GM23338 (cell line): ENCODE data around the gene ANKS1B. TPM values are rescaled to one million over a fixed set of nuclear protein-coding genes. Genes with fewer than 3 reads are reported as not detected.

Experiments used
- ATAC-seq: fragments of 200-7000 bp; cut with Tn5 transposase; 3 replicates; pipeline ENCODE4 v1.9.1; 2020
- DNase-seq: peaks from one replicate; pipeline ENCODE4 v3.0.0-alpha.2; 2015; ENCODE audit warnings: low spot score
- H2AFZ ChIP-seq: fragments of 200-600 bp; sonication (generic); 2 replicates; pipeline ENCODE4 v1.8.0; 2016; ENCODE audit warnings: antibody characterized with exemption, mild to moderate bottlenecking, moderate library complexity
- H3F3A ChIP-seq: fragments of 200-600 bp; sonication (generic); replicated peaks from 2 replicates; pipeline ENCODE4 v1.8.0; 2017; ENCODE audit warnings: antibody characterized with exemption, mixed run types, low read depth
- H3K27ac ChIP-seq: fragments of 200-600 bp; sonication (generic); 2 replicates; pipeline ENCODE4 v1.6.1; 2016; ENCODE audit warnings: low read depth
- H3K27me3 ChIP-seq: fragments of 200-600 bp; sonication (generic); 2 replicates; pipeline ENCODE4 v1.8.0; 2016; ENCODE audit warnings: mild to moderate bottlenecking, mixed run types, moderate library complexity; ENCODE audit not compliant: insufficient read depth
- H3K36me3 ChIP-seq: fragments of 200-600 bp; sonication (generic); 2 replicates; pipeline ENCODE4 v1.8.0; 2016; ENCODE audit warnings: mild to moderate bottlenecking; ENCODE audit not compliant: insufficient read depth
- H3K4me1 ChIP-seq: fragments of 200-600 bp; sonication (generic); 2 replicates; pipeline ENCODE4 v1.8.0; 2016; ENCODE audit warnings: mild to moderate bottlenecking, moderate library complexity; ENCODE audit not compliant: insufficient read depth
- H3K4me2 ChIP-seq: fragments of 200-600 bp; sonication (generic); 2 replicates; pipeline ENCODE4 v1.7.1; 2017; ENCODE audit warnings: mixed run types
- H3K4me3 ChIP-seq: fragments of 200-600 bp; sonication (generic); 2 replicates; pipeline ENCODE4 v1.6.1; 2016; ENCODE audit warnings: mixed run types
- H3K79me2 ChIP-seq: fragments of 200-600 bp; sonication (generic); replicated peaks from 2 replicates; pipeline ENCODE4 v1.8.0; 2017; ENCODE audit warnings: mild to moderate bottlenecking; ENCODE audit not compliant: insufficient read depth
- H3K9me2 ChIP-seq: fragments of 200-600 bp; sonication (generic); 2 replicates; pipeline ENCODE4 v1.8.0; 2017; ENCODE audit not compliant: insufficient read depth
- H4K20me1 ChIP-seq: fragments of 200-600 bp; sonication (generic); replicated peaks from 2 replicates; pipeline ENCODE4 v1.8.0; 2017; ENCODE audit warnings: mild to moderate bottlenecking; ENCODE audit not compliant: insufficient read depth
- H3K27ac Mint-ChIP-seq: 2 replicates; pipeline ENCODE4 v1.8.0; 2020; ENCODE audit warnings: inconsistent platforms, mild to moderate bottlenecking, moderate library complexity, mixed read lengths
- H3K27me3 Mint-ChIP-seq: 3 replicates; pipeline ENCODE4 v1.8.0; 2022; ENCODE audit warnings: low read depth, mild to moderate bottlenecking, moderate library complexity, mixed read lengths, inconsistent platforms; ENCODE audit not compliant: insufficient read depth, poor library complexity
- H3K36me3 Mint-ChIP-seq: 3 replicates; pipeline ENCODE4 v1.8.0; 2021; ENCODE audit warnings: low read depth, mild to moderate bottlenecking, inconsistent platforms, moderate library complexity, mixed read lengths
- H3K4me1 Mint-ChIP-seq: 3 replicates; pipeline ENCODE4 v1.8.0; 2020; ENCODE audit warnings: mild to moderate bottlenecking, inconsistent platforms, mixed read lengths
- H3K4me3 Mint-ChIP-seq: 3 replicates; pipeline ENCODE4 v1.8.0; 2021; ENCODE audit warnings: moderate library complexity, mild to moderate bottlenecking, inconsistent platforms, mixed read lengths
- H3K9me3 Mint-ChIP-seq: 3 replicates; pipeline ENCODE4 v1.8.0; 2020; ENCODE audit warnings: moderate library complexity, mild to moderate bottlenecking, inconsistent platforms, mixed read lengths
- CREB1 ChIP-seq: fragments of 250-450 bp; sonication (Bioruptor Pico); IDR thresholded peaks from 2 replicates; pipeline ENCODE4 v1.5.0; 2020; ENCODE audit warnings: low read depth, mild to moderate bottlenecking, moderate library complexity
- EZH2 ChIP-seq: fragments of 200-600 bp; sonication (generic); IDR thresholded peaks from one replicate; pipeline ENCODE4 v1.8.0; 2017; ENCODE audit warnings: antibody characterized with exemption, mild to moderate bottlenecking, low read depth; ENCODE audit not compliant: unreplicated experiment
- JUNB ChIP-seq: IDR thresholded peaks from one replicate; pipeline ENCODE4 v1.6.1; 2016; ENCODE audit warnings: antibody characterized with exemption; ENCODE audit not compliant: unreplicated experiment
- NANOG ChIP-seq: IDR thresholded peaks from 2 replicates; pipeline ENCODE4 v1.6.1; 2016; ENCODE audit warnings: antibody characterized with exemption, borderline replicate concordance
- STAT1 ChIP-seq: IDR thresholded peaks from one replicate; pipeline ENCODE4 v1.6.1; 2016; ENCODE audit warnings: antibody characterized with exemption; ENCODE audit not compliant: unreplicated experiment
- ZNF114 ChIP-seq: fragments of 250-450 bp; sonication (Bioruptor Pico); IDR thresholded peaks from 2 replicates; pipeline ENCODE4 v1.5.0; 2020; ENCODE audit warnings: mild to moderate bottlenecking, moderate library complexity
- ZNF331 ChIP-seq: fragments of 250-450 bp; sonication (Bioruptor Pico); IDR thresholded peaks from 2 replicates; pipeline ENCODE4 v1.5.0; 2020; ENCODE audit warnings: low read depth, mild to moderate bottlenecking, moderate library complexity
- polyA plus RNA-seq: library from polyadenylated mRNA; unstranded; fragments of >200 nt; fragmentation: Nextera tagmentation; extraction: Ambion mirVana; gene quantifications from 2 replicates; pipeline ENCODE4 v1.2.1, GENCODE V29; 2016
- total RNA-seq: library from RNA; depleted of rRNA; stranded (reverse); fragments of >200 nt; shearing (Covaris generic); gene quantifications from 2 replicates; pipeline ENCODE4 v1.2.3, GENCODE V29; 2014
- TF ChIP-seq, protein P1 (sequence below): fragments of 250-450 bp; sonication (Bioruptor Pico); IDR thresholded peaks from 2 replicates; pipeline ENCODE4 v1.5.0; 2020; ENCODE audit warnings: mild to moderate bottlenecking, moderate library complexity
- TF ChIP-seq, protein P2 (sequence below), 2 experiments: fragments of 200-600 bp in 1 of 2; sonication (generic) in 1 of 2; conservative IDR thresholded peaks; 2 replicates each; pipeline versions ENCODE4 v1.5.1 to v1.6.1; 2016 to 2017; ENCODE audit warnings: antibody characterized with exemption in 2 of 2, low read depth in 2 of 2, mild to moderate bottlenecking in 2 of 2, moderate library complexity in 1 of 2
- TF ChIP-seq, protein P3 (sequence below): IDR thresholded peaks from one replicate; pipeline ENCODE4 v1.6.1; 2018; ENCODE audit warnings: antibody characterized with exemption; ENCODE audit not compliant: unreplicated experiment
- TF ChIP-seq, protein P4 (sequence below): IDR thresholded peaks from 2 replicates; pipeline ENCODE4 v1.6.1; 2016; ENCODE audit warnings: antibody characterized with exemption

The ANKS1B gene
- total and polyA plus RNA-seq, 2 experiments from 2014 or later = 4.3 to 5.8 TPM

DNA sequence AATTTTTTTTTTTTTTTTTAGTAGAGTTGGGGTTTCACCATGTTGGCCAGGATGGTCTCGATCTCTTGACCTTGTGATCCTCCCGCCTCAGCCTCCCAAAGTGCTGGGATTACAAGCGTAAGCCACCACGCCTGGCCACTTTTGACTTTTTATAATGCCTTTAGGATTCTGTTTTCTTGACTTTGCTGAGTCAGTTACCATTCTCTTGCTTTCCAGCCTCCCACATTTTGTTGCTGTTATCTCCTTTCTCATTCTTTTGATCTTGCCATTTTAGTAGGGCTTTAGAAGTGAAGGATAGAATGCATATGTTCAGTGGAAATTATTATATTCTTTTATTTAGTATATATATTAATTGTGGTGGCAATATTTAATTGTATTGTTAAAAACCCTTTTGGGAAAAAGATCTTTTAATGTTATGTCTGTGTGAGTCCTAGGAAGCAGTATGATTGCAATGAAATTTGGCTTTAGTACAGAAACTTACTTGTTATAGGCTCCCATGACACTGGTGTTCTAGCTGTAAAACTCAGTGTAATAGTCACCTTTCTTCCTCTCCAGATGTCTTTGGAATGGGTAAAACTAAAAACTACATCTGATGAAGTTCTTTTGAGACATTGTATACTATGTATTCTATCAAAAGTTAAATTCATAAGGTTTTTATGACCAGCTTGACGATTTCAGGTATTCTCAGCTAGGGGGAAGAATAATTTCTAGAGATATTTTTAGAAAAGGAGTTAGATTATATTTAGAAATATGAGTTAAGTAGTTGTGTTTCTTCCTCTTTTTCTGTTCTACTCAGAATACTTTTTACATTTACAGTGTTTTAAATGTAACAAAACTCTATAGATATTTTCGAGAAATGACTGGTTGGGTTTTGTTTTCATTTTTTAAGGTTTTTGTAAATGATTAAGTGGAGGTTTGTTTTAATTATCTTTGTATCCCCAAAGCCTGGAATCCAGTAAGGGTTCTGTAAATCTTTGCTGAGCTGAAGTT, 1264.9 kb downstream of the ANKS1B start (continued):
- TF ChIP-seq ZNF331 (CRISPR knock-in tag) (no peak), JUNB (no peak)
- TF ChIP-seq, protein P1, sequence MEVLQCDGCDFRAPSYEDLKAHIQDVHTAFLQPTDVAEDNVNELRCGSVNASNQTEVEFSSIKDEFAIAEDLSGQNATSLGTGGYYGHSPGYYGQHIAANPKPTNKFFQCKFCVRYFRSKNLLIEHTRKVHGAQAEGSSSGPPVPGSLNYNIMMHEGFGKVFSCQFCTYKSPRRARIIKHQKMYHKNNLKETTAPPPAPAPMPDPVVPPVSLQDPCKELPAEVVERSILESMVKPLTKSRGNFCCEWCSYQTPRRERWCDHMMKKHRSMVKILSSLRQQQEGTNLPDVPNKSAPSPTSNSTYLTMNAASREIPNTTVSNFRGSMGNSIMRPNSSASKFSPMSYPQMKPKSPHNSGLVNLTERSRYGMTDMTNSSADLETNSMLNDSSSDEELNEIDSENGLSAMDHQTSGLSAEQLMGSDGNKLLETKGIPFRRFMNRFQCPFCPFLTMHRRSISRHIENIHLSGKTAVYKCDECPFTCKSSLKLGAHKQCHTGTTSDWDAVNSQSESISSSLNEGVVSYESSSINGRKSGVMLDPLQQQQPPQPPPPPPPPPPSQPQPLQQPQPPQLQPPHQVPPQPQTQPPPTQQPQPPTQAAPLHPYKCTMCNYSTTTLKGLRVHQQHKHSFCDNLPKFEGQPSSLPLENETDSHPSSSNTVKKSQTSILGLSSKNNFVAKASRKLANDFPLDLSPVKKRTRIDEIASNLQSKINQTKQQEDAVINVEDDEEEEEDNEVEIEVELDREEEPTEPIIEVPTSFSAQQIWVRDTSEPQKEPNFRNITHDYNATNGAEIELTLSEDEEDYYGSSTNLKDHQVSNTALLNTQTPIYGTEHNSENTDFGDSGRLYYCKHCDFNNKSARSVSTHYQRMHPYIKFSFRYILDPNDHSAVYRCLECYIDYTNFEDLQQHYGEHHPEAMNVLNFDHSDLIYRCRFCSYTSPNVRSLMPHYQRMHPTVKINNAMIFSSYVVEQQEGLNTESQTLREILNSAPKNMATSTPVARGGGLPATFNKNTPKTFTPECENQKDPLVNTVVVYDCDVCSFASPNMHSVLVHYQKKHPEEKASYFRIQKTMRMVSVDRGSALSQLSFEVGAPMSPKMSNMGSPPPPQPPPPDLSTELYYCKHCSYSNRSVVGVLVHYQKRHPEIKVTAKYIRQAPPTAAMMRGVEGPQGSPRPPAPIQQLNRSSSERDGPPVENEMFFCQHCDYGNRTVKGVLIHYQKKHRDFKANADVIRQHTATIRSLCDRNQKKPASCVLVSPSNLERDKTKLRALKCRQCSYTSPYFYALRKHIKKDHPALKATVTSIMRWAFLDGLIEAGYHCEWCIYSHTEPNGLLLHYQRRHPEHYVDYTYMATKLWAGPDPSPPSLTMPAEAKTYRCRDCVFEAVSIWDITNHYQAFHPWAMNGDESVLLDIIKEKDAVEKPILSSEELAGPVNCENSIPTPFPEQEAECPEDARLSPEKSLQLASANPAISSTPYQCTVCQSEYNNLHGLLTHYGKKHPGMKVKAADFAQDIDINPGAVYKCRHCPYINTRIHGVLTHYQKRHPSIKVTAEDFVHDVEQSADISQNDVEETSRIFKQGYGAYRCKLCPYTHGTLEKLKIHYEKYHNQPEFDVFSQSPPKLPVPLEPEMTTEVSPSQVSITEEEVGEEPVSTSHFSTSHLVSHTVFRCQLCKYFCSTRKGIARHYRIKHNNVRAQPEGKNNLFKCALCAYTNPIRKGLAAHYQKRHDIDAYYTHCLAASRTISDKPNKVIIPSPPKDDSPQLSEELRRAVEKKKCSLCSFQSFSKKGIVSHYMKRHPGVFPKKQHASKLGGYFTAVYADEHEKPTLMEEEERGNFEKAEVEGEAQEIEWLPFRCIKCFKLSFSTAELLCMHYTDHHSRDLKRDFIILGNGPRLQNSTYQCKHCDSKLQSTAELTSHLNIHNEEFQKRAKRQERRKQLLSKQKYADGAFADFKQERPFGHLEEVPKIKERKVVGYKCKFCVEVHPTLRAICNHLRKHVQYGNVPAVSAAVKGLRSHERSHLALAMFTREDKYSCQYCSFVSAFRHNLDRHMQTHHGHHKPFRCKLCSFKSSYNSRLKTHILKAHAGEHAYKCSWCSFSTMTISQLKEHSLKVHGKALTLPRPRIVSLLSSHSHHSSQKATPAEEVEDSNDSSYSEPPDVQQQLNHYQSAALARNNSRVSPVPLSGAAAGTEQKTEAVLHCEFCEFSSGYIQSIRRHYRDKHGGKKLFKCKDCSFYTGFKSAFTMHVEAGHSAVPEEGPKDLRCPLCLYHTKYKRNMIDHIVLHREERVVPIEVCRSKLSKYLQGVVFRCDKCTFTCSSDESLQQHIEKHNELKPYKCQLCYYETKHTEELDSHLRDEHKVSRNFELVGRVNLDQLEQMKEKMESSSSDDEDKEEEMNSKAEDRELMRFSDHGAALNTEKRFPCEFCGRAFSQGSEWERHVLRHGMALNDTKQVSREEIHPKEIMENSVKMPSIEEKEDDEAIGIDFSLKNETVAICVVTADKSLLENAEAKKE (CRISPR knock-in tag) = no peak

DNA sequence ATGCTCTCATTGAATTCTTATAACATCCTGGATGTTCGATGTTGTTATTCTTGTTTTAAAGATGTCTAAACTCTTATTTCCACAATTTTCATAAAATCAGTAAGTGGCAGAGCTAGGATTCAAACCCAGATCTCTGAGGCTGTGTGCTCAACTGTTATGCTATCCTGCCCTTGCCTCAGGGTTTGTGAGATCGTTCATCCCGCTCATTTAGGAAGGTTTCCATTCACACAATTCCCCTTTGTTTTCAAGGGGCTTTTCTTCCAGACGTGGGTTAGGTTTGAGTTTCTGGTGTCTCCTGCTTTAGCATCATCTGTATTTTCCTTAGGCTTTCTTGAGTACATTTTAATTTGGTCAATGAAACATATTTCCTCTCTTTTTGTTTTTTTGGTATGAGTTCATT, 1270.3 kb downstream of the ANKS1B start:
- Histone ChIP-seq H3K79me2 (no peaks in the 10 kb centered on the region), H3K36me3 (peaks cover 11% of the 10 kb centered on the region), H3K27ac (no peak overlapping the region), H3K4me2 (no peak overlapping the region), H3K9me2 (no peaks in the 10 kb centered on the region), H3K4me3 (no peak overlapping the region), H2AFZ (no peak overlapping the region), H3F3A (no peaks in the 10 kb centered on the region), H3K27me3 (no peaks in the 10 kb centered on the region), H3K4me1 (no peaks in the 10 kb centered on the region), H4K20me1 (no peaks in the 10 kb centered on the region)
- Mint-ChIP-seq H3K36me3 (no peaks in the 10 kb centered on the region), H3K9me3 (no peaks in the 10 kb centered on the region), H3K4me1 (no peaks in the 10 kb centered on the region), H3K4me3 (no peak overlapping the region), H3K27me3 (peaks cover 1% of the 10 kb centered on the region), H3K27ac (no peak overlapping the region; the same call in 1 of the 2 replicates)
- DNase-seq = no peak
- no peak for ATAC-seq
- no peak for TF ChIP-seq ZNF114 (CRISPR knock-in tag)
- TF ChIP-seq, protein P2, sequence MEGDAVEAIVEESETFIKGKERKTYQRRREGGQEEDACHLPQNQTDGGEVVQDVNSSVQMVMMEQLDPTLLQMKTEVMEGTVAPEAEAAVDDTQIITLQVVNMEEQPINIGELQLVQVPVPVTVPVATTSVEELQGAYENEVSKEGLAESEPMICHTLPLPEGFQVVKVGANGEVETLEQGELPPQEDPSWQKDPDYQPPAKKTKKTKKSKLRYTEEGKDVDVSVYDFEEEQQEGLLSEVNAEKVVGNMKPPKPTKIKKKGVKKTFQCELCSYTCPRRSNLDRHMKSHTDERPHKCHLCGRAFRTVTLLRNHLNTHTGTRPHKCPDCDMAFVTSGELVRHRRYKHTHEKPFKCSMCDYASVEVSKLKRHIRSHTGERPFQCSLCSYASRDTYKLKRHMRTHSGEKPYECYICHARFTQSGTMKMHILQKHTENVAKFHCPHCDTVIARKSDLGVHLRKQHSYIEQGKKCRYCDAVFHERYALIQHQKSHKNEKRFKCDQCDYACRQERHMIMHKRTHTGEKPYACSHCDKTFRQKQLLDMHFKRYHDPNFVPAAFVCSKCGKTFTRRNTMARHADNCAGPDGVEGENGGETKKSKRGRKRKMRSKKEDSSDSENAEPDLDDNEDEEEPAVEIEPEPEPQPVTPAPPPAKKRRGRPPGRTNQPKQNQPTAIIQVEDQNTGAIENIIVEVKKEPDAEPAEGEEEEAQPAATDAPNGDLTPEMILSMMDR (conservative IDR thresholded peaks at IDR 0.05; ENCODE audit: low read depth in 2 of 2) = no peak
- TF ChIP-seq EZH2 = no peak
- no peak for TF ChIP-seq JUNB
- TF ChIP-seq, protein P3, sequence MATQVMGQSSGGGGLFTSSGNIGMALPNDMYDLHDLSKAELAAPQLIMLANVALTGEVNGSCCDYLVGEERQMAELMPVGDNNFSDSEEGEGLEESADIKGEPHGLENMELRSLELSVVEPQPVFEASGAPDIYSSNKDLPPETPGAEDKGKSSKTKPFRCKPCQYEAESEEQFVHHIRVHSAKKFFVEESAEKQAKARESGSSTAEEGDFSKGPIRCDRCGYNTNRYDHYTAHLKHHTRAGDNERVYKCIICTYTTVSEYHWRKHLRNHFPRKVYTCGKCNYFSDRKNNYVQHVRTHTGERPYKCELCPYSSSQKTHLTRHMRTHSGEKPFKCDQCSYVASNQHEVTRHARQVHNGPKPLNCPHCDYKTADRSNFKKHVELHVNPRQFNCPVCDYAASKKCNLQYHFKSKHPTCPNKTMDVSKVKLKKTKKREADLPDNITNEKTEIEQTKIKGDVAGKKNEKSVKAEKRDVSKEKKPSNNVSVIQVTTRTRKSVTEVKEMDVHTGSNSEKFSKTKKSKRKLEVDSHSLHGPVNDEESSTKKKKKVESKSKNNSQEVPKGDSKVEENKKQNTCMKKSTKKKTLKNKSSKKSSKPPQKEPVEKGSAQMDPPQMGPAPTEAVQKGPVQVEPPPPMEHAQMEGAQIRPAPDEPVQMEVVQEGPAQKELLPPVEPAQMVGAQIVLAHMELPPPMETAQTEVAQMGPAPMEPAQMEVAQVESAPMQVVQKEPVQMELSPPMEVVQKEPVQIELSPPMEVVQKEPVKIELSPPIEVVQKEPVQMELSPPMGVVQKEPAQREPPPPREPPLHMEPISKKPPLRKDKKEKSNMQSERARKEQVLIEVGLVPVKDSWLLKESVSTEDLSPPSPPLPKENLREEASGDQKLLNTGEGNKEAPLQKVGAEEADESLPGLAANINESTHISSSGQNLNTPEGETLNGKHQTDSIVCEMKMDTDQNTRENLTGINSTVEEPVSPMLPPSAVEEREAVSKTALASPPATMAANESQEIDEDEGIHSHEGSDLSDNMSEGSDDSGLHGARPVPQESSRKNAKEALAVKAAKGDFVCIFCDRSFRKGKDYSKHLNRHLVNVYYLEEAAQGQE = no peak
- TF ChIP-seq CREB1 = no peak
- TF ChIP-seq, protein P4, sequence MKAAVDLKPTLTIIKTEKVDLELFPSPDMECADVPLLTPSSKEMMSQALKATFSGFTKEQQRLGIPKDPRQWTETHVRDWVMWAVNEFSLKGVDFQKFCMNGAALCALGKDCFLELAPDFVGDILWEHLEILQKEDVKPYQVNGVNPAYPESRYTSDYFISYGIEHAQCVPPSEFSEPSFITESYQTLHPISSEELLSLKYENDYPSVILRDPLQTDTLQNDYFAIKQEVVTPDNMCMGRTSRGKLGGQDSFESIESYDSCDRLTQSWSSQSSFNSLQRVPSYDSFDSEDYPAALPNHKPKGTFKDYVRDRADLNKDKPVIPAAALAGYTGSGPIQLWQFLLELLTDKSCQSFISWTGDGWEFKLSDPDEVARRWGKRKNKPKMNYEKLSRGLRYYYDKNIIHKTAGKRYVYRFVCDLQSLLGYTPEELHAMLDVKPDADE = no peak
- TF ChIP-seq NANOG = no peak
- no peak for TF ChIP-seq STAT1
